ENCODE results near the gene DNAJC4.

- no peak for TF ChIP-seq EZH2 (IDR thresholded peaks at IDR 0.05)
- TF ChIP-seq POLR2AphosphoS5 (IDR thresholded peaks at IDR 0.05; ENCODE audit: borderline replicate concordance, low read depth, low read length): no peak
- TF ChIP-seq FOXP2 (optimal IDR thresholded peaks at IDR 0.05; ENCODE audit: control extremely low read depth, extremely low read length, insufficient read depth): no peak
Observed at GRCh38 chr11:64231546-64231945, 1.2 kb downstream of the DNAJC4 start.
